ENCODE measurements around the gene SIL1. TPM values are rescaled to one million over a fixed set of nuclear protein-coding genes. Genes with fewer than 3 reads are reported as not detected.

SIL1 gene
- total and polyA plus RNA-seq, 2 of the 4 experiments (the other 2 are of a cell fraction), result 56.1 to 66.0 TPM

- no TSS peak for BruUV-seq (replicated peaks)
- Histone ChIP-seq H2AFZ (replicated peaks; ENCODE audit: low read length, poor library complexity) (peak overlapping the region; percentile 80), H2BK5ac (ENCODE audit: low read depth, low read length, poor library complexity, severe bottlenecking) (no peak overlapping the region), H3K4ac (ENCODE audit: low read depth, low read length) (peak overlapping the region; percentile 66), H3K4me2 (ENCODE audit: low read depth, low read length) (peak overlapping the region; percentile 44; the same call in 1 of the 2 replicates), H3K79me1 (ENCODE audit: low read depth in 1 of 2, low read length in 2 of 2) (no peaks in the 10 kb centered on the region; a peak in 1 of 4 replicates), H3K27ac (ENCODE audit: insufficient read depth, low read length) (no peak overlapping the region), H3K23ac (ENCODE audit: low read depth, low read length) (no peak overlapping the region), H2AK9ac (replicated peaks; ENCODE audit: low read depth, low read length, poor library complexity) (peak overlapping the region; percentile 68), H3K56ac (ENCODE audit: extremely low read depth, insufficient read depth, low read length) (no peak overlapping the region; the same call in 1 of the 2 replicates), H3K9me3 (ENCODE audit: control insufficient read depth, insufficient read depth, low read length) (no peaks in the 10 kb centered on the region), H3K36me3 (ENCODE audit: control insufficient read depth, insufficient read depth, low read length) (peaks cover 1% of the 10 kb centered on the region; the same call in 1 of the 2 replicates), H3K27me3 (ENCODE audit: control insufficient read depth, insufficient read depth, low read length) (no peaks in the 10 kb centered on the region), H2BK20ac (ENCODE audit: low read depth, low read length) (no peak overlapping the region), H3K14ac (replicated peaks; ENCODE audit: low read depth, low read length) (peak overlapping the region; percentile 55; the same call in 1 of the 2 replicates), H3K18ac (ENCODE audit: low read depth, low read length) (no peak overlapping the region; the same call in 1 of the 2 replicates), H4K91ac (ENCODE audit: insufficient read depth, low read depth, low read length) (no peak overlapping the region), H2BK15ac (ENCODE audit: low read depth, low read length) (no peak overlapping the region), H3K9me1 (ENCODE audit: insufficient read depth, low read length) (peaks cover 8% of the 10 kb centered on the region; the same call in 1 of the 2 replicates), H2BK120ac (ENCODE audit: low read depth, low read length) (no peak overlapping the region), H4K8ac (ENCODE audit: low read depth in 2 of 2, low read length in 2 of 2) (peak overlapping the region; percentile 42 to 54; a peak in 2 of 4 replicates), H4K5ac (ENCODE audit: low read depth, low read length) (no peak overlapping the region), H3K9ac (ENCODE audit: low read depth, low read length) (no peak overlapping the region), H3K4me3 (ENCODE audit: insufficient read depth, low read depth, low read length) (no peak overlapping the region), H4K20me1 (ENCODE audit: insufficient read depth, low read length) (peaks cover 7% of the 10 kb centered on the region), H2AK5ac (ENCODE audit: low read depth, low read length) (no peak overlapping the region), H3K4me1 (ENCODE audit: control insufficient read depth, insufficient read depth, low read length) (peaks cover 25% of the 10 kb centered on the region)
- CTCF ChIA-PET, result no interaction called here
- dilution Hi-C loops (cut with HindIII; ENCODE audit: low sequenced_read_pairs, unreplicated experiment), result no loop called here
- TF ChIP-seq RAD21 (IDR thresholded peaks at IDR 0.05; ENCODE audit: low read length) (no peak), CEBPB (IDR thresholded peaks at IDR 0.05; ENCODE audit: low read depth, low read length) (no peak), RCOR1 (IDR thresholded peaks at IDR 0.05; ENCODE audit: insufficient replicate concordance, low read length) (no peak), BHLHE40 (IDR thresholded peaks at IDR 0.05; ENCODE audit: low read depth, low read length) (no peak), MXI1 (IDR thresholded peaks at IDR 0.05; ENCODE audit: borderline replicate concordance, low read depth, low read length) (no peak), MAFK (IDR thresholded peaks at IDR 0.05; ENCODE audit: low read depth, low read length) (no peak), POLR2A (IDR thresholded peaks at IDR 0.05; ENCODE audit: low read depth, low read length) (no peak), CHD1 (IDR thresholded peaks at IDR 0.05; ENCODE audit: low read depth, low read length) (no peak), MAZ (IDR thresholded peaks at IDR 0.05; ENCODE audit: borderline replicate concordance, low read depth, low read length) (no peak), SMC3 (IDR thresholded peaks at IDR 0.05; ENCODE audit: low read depth, low read length) (no peak)
- TF ChIP-seq, protein P1, sequence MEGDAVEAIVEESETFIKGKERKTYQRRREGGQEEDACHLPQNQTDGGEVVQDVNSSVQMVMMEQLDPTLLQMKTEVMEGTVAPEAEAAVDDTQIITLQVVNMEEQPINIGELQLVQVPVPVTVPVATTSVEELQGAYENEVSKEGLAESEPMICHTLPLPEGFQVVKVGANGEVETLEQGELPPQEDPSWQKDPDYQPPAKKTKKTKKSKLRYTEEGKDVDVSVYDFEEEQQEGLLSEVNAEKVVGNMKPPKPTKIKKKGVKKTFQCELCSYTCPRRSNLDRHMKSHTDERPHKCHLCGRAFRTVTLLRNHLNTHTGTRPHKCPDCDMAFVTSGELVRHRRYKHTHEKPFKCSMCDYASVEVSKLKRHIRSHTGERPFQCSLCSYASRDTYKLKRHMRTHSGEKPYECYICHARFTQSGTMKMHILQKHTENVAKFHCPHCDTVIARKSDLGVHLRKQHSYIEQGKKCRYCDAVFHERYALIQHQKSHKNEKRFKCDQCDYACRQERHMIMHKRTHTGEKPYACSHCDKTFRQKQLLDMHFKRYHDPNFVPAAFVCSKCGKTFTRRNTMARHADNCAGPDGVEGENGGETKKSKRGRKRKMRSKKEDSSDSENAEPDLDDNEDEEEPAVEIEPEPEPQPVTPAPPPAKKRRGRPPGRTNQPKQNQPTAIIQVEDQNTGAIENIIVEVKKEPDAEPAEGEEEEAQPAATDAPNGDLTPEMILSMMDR (conservative IDR thresholded peaks at IDR 0.05; ENCODE audit: low read depth, low read length), result no peak
- TF ChIP-seq, protein P2, sequence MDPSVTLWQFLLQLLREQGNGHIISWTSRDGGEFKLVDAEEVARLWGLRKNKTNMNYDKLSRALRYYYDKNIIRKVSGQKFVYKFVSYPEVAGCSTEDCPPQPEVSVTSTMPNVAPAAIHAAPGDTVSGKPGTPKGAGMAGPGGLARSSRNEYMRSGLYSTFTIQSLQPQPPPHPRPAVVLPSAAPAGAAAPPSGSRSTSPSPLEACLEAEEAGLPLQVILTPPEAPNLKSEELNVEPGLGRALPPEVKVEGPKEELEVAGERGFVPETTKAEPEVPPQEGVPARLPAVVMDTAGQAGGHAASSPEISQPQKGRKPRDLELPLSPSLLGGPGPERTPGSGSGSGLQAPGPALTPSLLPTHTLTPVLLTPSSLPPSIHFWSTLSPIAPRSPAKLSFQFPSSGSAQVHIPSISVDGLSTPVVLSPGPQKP (IDR thresholded peaks at IDR 0.05; ENCODE audit: borderline replicate concordance, low read depth, low read length), result no peak
- WGBS, 2 experiments (ENCODE audit: extremely low coverage in 2 of 2, insufficient read length in 1 of 2), result no CpG with 5 or more reads among the region's 6 CpGs
- POLR2A ChIA-PET (ENCODE audit: unreplicated experiment), result interaction anchor here (0.7 kb wide), 1 partner anchor 10 kb away, joined by 3 read pairs; no protein-coding TSS in a partner anchor
- intact Hi-C loops (cut with micrococcal nuclease), result no loop called here
- in situ Hi-C loops (cut with MboI; ENCODE audit: low sequenced_read_pairs), result no loop called here
- DNase-seq (no peak), ATAC-seq (ENCODE audit: low read depth) (no peak; the same call in 1 of the 2 replicates)
Measured at GRCh38 chr5:138952962-138953361, 245.2 kb downstream of the SIL1 start.
